ENCODE data around the gene UROS.

Gene UROS

GRCh38 chr10:125785791-125786190 lies 37.3 kb downstream of the UROS start:
- DNase-seq = no peak

- DNase-seq = no peak
Measured at GRCh38 chr10:125783957-125784356, 39.1 kb downstream of the UROS start.

- no peak for DNase-seq
Measured at GRCh38 chr10:125783408-125783807, 39.6 kb downstream of the UROS start.

- no peak for DNase-seq
Measured at GRCh38 chr10:125782616-125783015, 40.4 kb downstream of the UROS start.

- DNase-seq = no peak
Measured at GRCh38 chr10:125782054-125782453, 41.0 kb downstream of the UROS start.

- no peak for DNase-seq
Measured at GRCh38 chr10:125781374-125781773, 41.7 kb downstream of the UROS start.

- DNase-seq = no peak
Measured at GRCh38 chr10:125779403-125780327, 43.4 kb downstream of the UROS start.

- no peak for DNase-seq
Measured at GRCh38 chr10:125778556-125778955, 44.5 kb downstream of the UROS start.

GRCh38 chr10:125777806-125778205 lies 45.3 kb downstream of the UROS start:
- no peak for DNase-seq

- no peak for DNase-seq
Measured at GRCh38 chr10:125775491-125776106, 47.5 kb downstream of the UROS start, which contains the start of gene MMP21. TSS of gene MMP21 (minus strand) at chr10:125775821. CDS start at chr10:125775821, 0 bp downstream.

- no peak for DNase-seq
Measured at GRCh38 chr10:125774581-125775191, 48.4 kb downstream of the UROS start.

- DNase-seq = no peak
Measured at GRCh38 chr10:125773687-125774543, 49.1 kb downstream of the UROS start.

- no peak for DNase-seq
Measured at GRCh38 chr10:125772864-125773180, 50.2 kb downstream of the UROS start.

- no peak for DNase-seq
Measured at GRCh38 chr10:125772112-125772863, 50.8 kb downstream of the UROS start.

- DNase-seq = no peak
Measured at GRCh38 chr10:125770844-125771243, 52.2 kb downstream of the UROS start.

- DNase-seq = no peak
Measured at GRCh38 chr10:125769175-125769574, 53.9 kb downstream of the UROS start.

- DNase-seq = no peak
Measured at GRCh38 chr10:125768219-125768855, 54.7 kb downstream of the UROS start.

GRCh38 chr10:125766511-125766910 lies 56.5 kb downstream of the UROS start:
- no peak for DNase-seq

GRCh38 chr10:125765835-125766234 lies 57.2 kb downstream of the UROS start:
- DNase-seq = no peak

- no peak for DNase-seq
Measured at GRCh38 chr10:125762692-125763648, 60.1 kb downstream of the UROS start.
